T-cell (primary cell): ENCODE results near the gene XXYLT1. TPM values are rescaled to one million over a fixed set of nuclear protein-coding genes. Genes with fewer than 3 reads are reported as not detected.

Experiments
- ATAC-seq, 4 experiments: fragments of 200-7000 bp in 3 of 4; fragments of 150-1000 bp in 1 of 4; cut with Tn5 transposase; replicated peaks in 1 of 4; 1 replicate in 3 of 4; 2 replicates in 1 of 4; pipeline ENCODE4 v1.10.0; 2021; ENCODE audit warnings: moderate library complexity in 3 of 4, mild to moderate bottlenecking in 2 of 4, moderate number of reproducible peaks in 1 of 4
- CTCF ChIA-PET, 2 donors: fragments of 300-600 bp; sonication (Branson Sonifier 250); formaldehyde crosslinking; loops; one replicate each; lab custom pipeline; 2022; ENCODE audit warnings: antibody characterized with exemption in 2 of 2; lab: Charles Lee
- POLR2A ChIA-PET, 2 donors: fragments of 300-600 bp; sonication (Branson Sonifier 250); formaldehyde crosslinking; loops; one replicate each; lab custom pipeline; 2022; ENCODE audit warnings: antibody characterized with exemption in 2 of 2; lab: Charles Lee
- DNase-seq, 35 experiments: peaks; one replicate each; pipeline versions ENCODE4 v3.0.0 to v3.0.0-alpha.2; 2013 to 2023
- H3K27ac ChIP-seq: one replicate; pipeline ENCODE4 v1.5.1; 2013; ENCODE audit warnings: low read length
- H3K27me3 ChIP-seq, 2 experiments: replicated peaks in 1 of 2; 1 replicate in 1 of 2; 2 replicates in 1 of 2; pipeline versions ENCODE4 v1.6.1 to v1.7.0; 2013; ENCODE audit warnings: low read length in 1 of 2, mixed read lengths in 1 of 2; ENCODE audit not compliant: control insufficient read depth in 2 of 2, insufficient read depth in 2 of 2; ENCODE audit errors: extremely low read depth in 1 of 2
- H3K36me3 ChIP-seq, 2 donors: 1 replicate in 1 of 2; 2 replicates in 1 of 2; pipeline versions ENCODE4 v1.6.1 to v1.7.0; 2013; ENCODE audit warnings: low read length in 1 of 2; ENCODE audit not compliant: control insufficient read depth in 2 of 2, insufficient read depth in 1 of 2; ENCODE audit errors: extremely low read depth in 1 of 2
- H3K4me1 ChIP-seq, 2 experiments: 1 replicate in 1 of 2; 2 replicates in 1 of 2; pipeline versions ENCODE4 v1.6.1 to v1.7.0; 2013; ENCODE audit warnings: low read length in 2 of 2, mixed read lengths in 1 of 2; ENCODE audit not compliant: insufficient read depth in 2 of 2, control insufficient read depth in 1 of 2; ENCODE audit errors: extremely low read depth in 1 of 2
- H3K4me3 ChIP-seq, 2 donors: 1 replicate in 1 of 2; 2 replicates in 1 of 2; pipeline versions ENCODE4 v1.5.1 to v1.7.0; 2013; ENCODE audit warnings: mild to moderate bottlenecking in 2 of 2, low read length in 1 of 2, moderate library complexity in 1 of 2; ENCODE audit not compliant: control insufficient read depth in 1 of 2; ENCODE audit errors: extremely low read depth in 1 of 2
- H3K9me3 ChIP-seq: 2 replicates; pipeline ENCODE4 v1.7.0; 2013
- H3K27ac Mint-ChIP-seq, 2 donors: one replicate each; pipeline ENCODE4 v1.8.0; 2020 to 2021; ENCODE audit warnings: mild to moderate bottlenecking in 2 of 2, mixed read lengths in 2 of 2
- H3K27me3 Mint-ChIP-seq, 2 donors: one replicate each; pipeline ENCODE4 v1.8.0; 2021 to 2022; ENCODE audit warnings: mixed read lengths in 2 of 2
- H3K36me3 Mint-ChIP-seq: one replicate; pipeline ENCODE4 v1.8.0; 2021; ENCODE audit warnings: mixed read lengths
- H3K4me1 Mint-ChIP-seq, 3 donors: one replicate each; pipeline ENCODE4 v1.8.0; 2020 to 2022; ENCODE audit warnings: mixed read lengths in 3 of 3, mild to moderate bottlenecking in 1 of 3
- H3K4me3 Mint-ChIP-seq, 3 donors: one replicate each; pipeline ENCODE4 v1.8.0; 2020 to 2022; ENCODE audit warnings: mild to moderate bottlenecking in 3 of 3, mixed read lengths in 3 of 3, moderate library complexity in 3 of 3
- H3K9me3 Mint-ChIP-seq, 3 donors: one replicate each; pipeline ENCODE4 v1.8.0; 2020 to 2022; ENCODE audit warnings: mixed read lengths in 3 of 3
- WGBS: methylation state at CpG from one replicate; pipeline ENCODE4 v1.1.5; 2013; ENCODE audit warnings: missing lambda C conversion rate; ENCODE audit not compliant: insufficient coverage; 5-methylcytosine and 5-hydroxymethylcytosine counted together
- total RNA-seq, 35 experiments: library from RNA in 6 of 35; stranded (reverse) in 6 of 35; fragments of 120-200 nt in 1 of 35; gene quantifications; one replicate each; pipeline versions ENCODE4 v1.2.1 to v1.2.4 and lab custom pipeline; 2013 to 2026

Gene XXYLT1
- total RNA-seq, 5 donors from 2014 or later (not counting 1 experiment from before 2014, with no cell fraction given) = 4.6 to 9.1 (median 5.7) TPM

DNA sequence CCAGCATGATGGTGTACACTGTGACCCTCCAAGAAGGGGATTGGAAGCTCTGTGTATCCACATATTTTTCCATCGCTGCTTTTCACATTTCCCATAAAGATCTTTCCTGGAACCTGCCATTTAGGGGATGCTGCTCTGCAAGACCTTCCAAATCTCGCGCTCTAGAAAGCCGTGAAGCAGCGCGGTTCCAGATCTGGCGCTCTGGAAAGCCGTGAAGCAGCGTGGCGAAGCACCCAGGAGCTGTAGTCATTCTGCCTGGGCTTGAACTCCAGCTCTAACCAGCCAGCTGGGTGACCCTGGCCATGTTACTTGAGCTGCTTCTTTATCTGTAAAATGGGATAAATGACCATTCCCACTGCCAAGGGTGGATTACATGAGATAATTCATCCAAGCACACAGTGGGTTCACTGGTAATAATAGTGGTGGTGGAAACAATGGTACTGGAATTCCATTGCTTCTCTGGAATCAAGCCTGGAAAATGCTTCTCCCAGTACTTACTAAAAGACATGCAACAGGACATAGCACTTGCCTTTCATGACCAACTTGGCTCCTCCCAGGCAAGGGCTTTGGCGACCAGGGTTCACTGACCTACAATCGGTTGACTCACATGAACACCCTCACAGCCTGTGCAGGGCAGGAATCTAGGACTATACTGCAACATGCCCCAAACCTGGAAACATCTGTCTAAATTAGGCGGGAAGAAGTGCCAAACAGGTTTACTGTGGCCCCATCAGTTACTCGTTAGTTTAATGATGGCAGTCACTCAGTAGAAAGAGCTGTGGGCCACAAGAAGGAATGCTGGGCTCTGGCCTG lies 70.7 kb downstream of the XXYLT1 start:
- ATAC-seq (no peak), DNase-seq (no peak)
- CTCF ChIA-PET = no interaction called here
- Histone ChIP-seq H3K4me3 (no peak overlapping the region), H3K4me1 (peaks cover 0 to 8% of the 10 kb centered on the region in 2 experiments), H3K9me3 (no peaks in the 10 kb centered on the region), H3K36me3 (peaks cover 0 to 5% of the 10 kb centered on the region in 2 donors), H3K27ac (no peak overlapping the region), H3K27me3 (no peaks in the 10 kb centered on the region)
- Mint-ChIP-seq H3K27ac (no peak overlapping the region), H3K9me3 (no peaks in the 10 kb centered on the region), H3K36me3 (peaks cover 3% of the 10 kb centered on the region), H3K27me3 (no peaks in the 10 kb centered on the region), H3K4me3 (no peak overlapping the region), H3K4me1 (peaks cover 14 to 19% (median 17%) of the 10 kb centered on the region in 3 donors)
- 96% methylated on average over 13 of the region's 14 CpGs for WGBS
- POLR2A ChIA-PET = no interaction called here

DNA sequence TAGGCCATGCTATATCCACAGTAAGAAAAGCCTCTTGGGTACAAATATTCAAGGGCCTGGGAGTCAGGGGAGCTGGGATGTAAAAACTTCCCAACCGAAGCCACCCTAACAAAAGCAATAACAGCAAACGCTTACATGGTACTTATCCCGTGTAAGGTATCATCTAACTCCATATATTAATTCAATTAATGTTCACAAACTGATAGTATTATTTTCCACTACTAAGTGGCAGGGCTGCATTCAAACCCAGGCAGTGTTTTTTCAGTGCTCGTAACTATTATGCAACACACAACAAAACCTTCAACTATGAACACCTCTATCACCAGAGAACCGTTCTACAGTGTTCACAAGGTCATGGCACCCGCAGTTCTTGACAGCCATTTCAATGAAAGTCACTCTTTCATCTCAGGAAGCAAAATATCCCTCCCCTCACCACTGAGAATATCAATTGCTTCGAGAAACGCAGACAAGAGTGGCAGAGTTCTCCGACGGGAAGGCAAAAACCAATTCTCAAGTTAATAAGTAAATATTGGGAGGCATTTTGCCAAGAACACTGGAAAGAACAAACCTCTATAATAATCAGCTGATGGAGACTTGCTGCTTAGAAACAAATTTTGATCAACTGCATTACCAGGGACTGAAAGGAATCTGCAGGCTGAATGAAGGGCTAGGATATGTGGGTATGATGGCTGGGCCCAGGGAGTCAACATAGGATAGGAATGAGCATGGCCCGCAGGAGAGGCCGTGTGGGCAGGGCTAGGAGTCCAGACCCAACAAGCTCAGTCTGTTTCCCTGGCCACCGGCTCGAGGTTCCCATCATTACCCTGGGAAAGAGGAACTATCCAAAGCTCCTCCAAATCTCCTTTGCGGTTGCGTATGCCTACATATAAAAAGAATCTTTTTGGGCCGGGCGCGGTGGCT lies 72.3 kb downstream of the XXYLT1 start:
- no peak overlapping the region for H3K4me3 ChIP-seq
- DNase-seq = no peak
- 90% methylated on average over 9 of the region's 19 CpGs for WGBS
- no peaks in the 10 kb centered on the region for H3K27me3 ChIP-seq
- no peaks in the 10 kb centered on the region for H3K9me3 ChIP-seq
- H3K27ac Mint-ChIP-seq = no peak overlapping the region
- no peak overlapping the region for H3K27ac ChIP-seq
- peaks cover 0 to 5% of the 10 kb centered on the region in 2 experiments for H3K4me1 ChIP-seq
- no peak for ATAC-seq
- H3K36me3 ChIP-seq = peaks cover 0 to 5% of the 10 kb centered on the region in 2 donors
- no peaks in the 10 kb centered on the region for H3K27me3 Mint-ChIP-seq
- CTCF ChIA-PET = interaction anchor here in 1 of 2 donors (0.6 kb wide), 1 partner anchor 641 kb away, joined by 5 read pairs; no protein-coding TSS in a partner anchor
- peaks cover 14 to 22% (median 19%) of the 10 kb centered on the region in 3 donors for H3K4me1 Mint-ChIP-seq
- H3K9me3 Mint-ChIP-seq = no peaks in the 10 kb centered on the region
- no peak overlapping the region for H3K4me3 Mint-ChIP-seq
- peaks cover 3% of the 10 kb centered on the region for H3K36me3 Mint-ChIP-seq
- POLR2A ChIA-PET = no interaction called here

DNA sequence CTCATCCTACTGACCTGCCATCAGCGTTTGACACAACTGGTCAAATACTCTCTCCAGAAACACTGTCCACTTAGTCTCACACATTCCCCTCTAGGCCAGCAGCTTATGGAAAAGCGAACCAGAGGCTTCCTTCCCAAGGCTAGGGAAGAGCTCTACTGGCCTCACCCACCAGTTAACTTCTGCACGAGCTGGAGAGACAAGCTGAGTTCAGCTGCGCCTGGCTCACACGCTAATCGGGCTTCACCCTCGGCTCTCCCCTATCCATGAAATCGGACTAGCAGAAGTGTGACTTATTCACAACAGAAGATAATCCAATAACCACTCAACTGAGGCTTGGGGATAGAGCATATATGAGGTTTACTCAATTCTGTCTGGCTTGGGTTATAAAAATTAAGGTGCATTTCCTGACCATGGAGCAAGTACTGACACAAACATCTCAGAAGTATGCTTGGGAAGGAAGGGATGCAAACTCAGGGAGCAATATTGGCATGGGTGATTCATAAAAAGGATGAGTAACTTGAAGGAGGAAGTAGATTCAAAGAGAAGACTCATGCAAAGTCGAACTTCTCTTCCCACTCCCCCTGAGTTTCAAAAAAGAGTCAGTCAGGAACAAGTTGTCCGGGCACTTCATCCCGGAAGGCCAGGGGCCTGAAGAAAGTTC lies 73.1 kb downstream of the XXYLT1 start:
- H3K27ac ChIP-seq = no peak overlapping the region
- no peak overlapping the region for H3K27ac Mint-ChIP-seq
- ATAC-seq (no peak), DNase-seq (no peak)
- no peaks in the 10 kb centered on the region for H3K9me3 ChIP-seq
- no peak overlapping the region for H3K4me3 Mint-ChIP-seq
- no peak overlapping the region for H3K4me3 ChIP-seq
- no peaks in the 10 kb centered on the region for H3K36me3 Mint-ChIP-seq
- POLR2A ChIA-PET = no interaction called here
- peaks cover 10 to 19% (median 15%) of the 10 kb centered on the region in 3 donors for H3K4me1 Mint-ChIP-seq
- H3K9me3 Mint-ChIP-seq = no peaks in the 10 kb centered on the region
- CTCF ChIA-PET = no interaction called here
- peaks cover 0 to 5% of the 10 kb centered on the region in 2 donors for H3K36me3 ChIP-seq
- WGBS = 100% methylated on average over 1 of the region's 11 CpGs
- peaks cover 0 to 5% of the 10 kb centered on the region in 2 experiments for H3K4me1 ChIP-seq
- no peaks in the 10 kb centered on the region for H3K27me3 ChIP-seq
- no peaks in the 10 kb centered on the region for H3K27me3 Mint-ChIP-seq

DNA sequence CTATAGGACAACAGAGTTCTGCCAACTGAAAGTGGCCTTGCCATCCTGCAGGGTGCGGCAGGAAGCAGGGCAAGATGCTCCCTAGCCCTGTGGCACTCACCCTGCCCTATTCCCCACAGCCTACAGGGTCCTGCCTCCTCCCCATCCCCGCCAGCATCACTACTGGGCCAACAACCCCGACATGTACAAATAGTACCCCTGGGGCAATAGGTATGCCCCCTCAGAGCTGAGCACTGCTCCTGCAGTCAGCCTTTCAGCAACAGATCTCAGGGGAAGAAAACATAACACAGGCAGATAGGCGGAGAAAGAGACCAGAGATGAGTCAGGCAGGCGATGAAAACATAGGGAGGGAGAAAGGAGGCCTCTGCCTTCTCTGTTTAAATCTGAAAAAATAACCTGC lies 74.7 kb downstream of the XXYLT1 start:
- Mint-ChIP-seq H3K4me1 (peaks cover 10 to 19% (median 15%) of the 10 kb centered on the region in 3 donors), H3K27ac (no peak overlapping the region), H3K27me3 (no peaks in the 10 kb centered on the region), H3K4me3 (no peak overlapping the region), H3K36me3 (peaks cover 7% of the 10 kb centered on the region), H3K9me3 (peaks cover 5 to 10% (median 8%) of the 10 kb centered on the region in 3 donors)
- ChIA-PET CTCF (no interaction called here), POLR2A (no interaction called here)
- H3K36me3 ChIP-seq = peaks cover 0 to 5% of the 10 kb centered on the region in 2 donors
- no peak overlapping the region for H3K4me3 ChIP-seq
- 78% methylated on average over 5 of the region's 5 CpGs for WGBS
- peaks cover 0 to 5% of the 10 kb centered on the region in 2 experiments for H3K4me1 ChIP-seq
- DNase-seq (no peak), ATAC-seq (no peak)
- H3K9me3 ChIP-seq = no peaks in the 10 kb centered on the region
- H3K27me3 ChIP-seq = no peaks in the 10 kb centered on the region
- H3K27ac ChIP-seq = no peak overlapping the region

DNA sequence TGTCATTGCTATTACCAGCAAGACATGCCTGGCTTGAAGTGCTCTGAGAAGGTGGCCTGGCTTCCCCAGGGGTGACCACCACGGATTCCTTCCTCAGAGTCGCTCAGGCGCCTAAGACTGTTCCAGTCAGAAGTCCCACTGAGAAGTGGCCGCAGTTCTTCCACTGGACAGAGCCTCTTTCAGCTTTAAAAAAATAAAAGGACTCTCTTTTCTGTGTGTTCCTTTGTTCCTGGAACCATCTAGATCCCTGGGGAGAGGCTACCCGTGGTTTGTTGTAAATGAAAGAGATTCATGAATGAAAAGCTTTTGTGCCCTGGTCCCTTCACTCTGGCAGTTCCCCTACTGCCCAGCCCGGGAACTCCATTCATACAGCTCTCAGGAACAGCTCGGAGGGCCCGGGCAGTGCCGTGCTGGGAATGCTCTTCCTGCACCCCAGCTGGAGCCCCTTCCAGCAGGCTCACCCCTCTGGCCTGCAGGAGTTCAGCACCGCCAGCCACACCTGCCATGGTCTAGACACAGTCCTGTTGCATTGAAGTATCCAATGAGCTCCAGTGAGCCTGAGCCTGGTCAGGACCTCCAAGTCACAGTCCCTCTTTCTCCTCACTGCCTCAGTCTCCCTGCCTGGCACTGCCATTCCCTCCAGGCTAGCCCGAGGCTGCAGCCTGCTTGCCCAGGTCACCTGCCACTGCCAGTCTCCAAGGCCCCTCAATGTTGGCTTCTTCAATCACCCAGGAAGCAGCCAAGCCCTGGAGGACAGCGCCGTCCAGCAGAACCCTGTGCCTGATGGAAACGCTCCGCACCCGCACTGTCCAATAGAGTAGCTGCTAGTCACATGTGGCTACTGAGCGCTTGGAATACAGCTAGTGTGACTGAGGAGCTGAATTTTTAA lies 75.4 kb downstream of the XXYLT1 start:
- 95% methylated on average over 12 of the region's 17 CpGs for WGBS
- POLR2A ChIA-PET = no interaction called here
- H3K27ac Mint-ChIP-seq = no peak overlapping the region
- H3K36me3 ChIP-seq = peaks cover 0 to 5% of the 10 kb centered on the region in 2 donors
- peaks cover 0 to 5% of the 10 kb centered on the region in 2 experiments for H3K4me1 ChIP-seq
- peaks cover 10 to 19% (median 15%) of the 10 kb centered on the region in 3 donors for H3K4me1 Mint-ChIP-seq
- peaks cover 5 to 14% (median 11%) of the 10 kb centered on the region in 3 donors for H3K9me3 Mint-ChIP-seq
- peaks cover 10% of the 10 kb centered on the region for H3K36me3 Mint-ChIP-seq
- no peaks in the 10 kb centered on the region for H3K27me3 ChIP-seq
- no peaks in the 10 kb centered on the region for H3K9me3 ChIP-seq
- no peak overlapping the region for H3K27ac ChIP-seq
- CTCF ChIA-PET = no interaction called here
- no peak overlapping the region for H3K4me3 ChIP-seq
- DNase-seq (no peak), ATAC-seq (no peak)
- H3K27me3 Mint-ChIP-seq = no peaks in the 10 kb centered on the region
- H3K4me3 Mint-ChIP-seq = no peak overlapping the region
